Stimulated activated CD4-positive, alpha-beta T cell treated with anti-CD3 and anti-CD28 coated beads, Interleukin-1b, Interleukin-23, amount 100 ng/mL, for 4 hours (primary cell): Measurements from ENCODE around the gene BEST1.

Source experiments
- DNase-seq, 2 donors: peaks; one replicate each; pipeline ENCODE4 v3.0.0-alpha.2; 2020; ENCODE audit warnings: low read depth in 2 of 2

Gene BEST1

DNA sequence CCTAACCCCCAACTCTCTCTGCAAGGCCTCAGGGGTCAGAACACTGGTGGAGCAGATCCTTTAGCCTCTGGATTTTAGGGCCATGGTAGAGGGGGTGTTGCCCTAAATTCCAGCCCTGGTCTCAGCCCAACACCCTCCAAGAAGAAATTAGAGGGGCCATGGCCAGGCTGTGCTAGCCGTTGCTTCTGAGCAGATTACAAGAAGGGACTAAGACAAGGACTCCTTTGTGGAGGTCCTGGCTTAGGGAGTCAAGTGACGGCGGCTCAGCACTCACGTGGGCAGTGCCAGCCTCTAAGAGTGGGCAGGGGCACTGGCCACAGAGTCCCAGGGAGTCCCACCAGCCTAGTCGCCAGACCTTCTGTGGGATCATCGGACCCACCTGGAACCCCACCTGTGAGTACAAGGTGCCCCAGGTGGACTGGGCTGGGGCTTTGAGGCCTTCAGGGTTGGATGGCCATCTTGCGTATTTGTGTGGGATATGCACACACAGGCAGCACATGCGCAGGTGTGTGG lies at the start of gene BEST1:
Gene BEST1, plus strand, starts transcription at position 317 of the 513 bp plus-strand sequence. CDS start 1,456 bp downstream, outside the sequence.
- no peak for DNase-seq

DNA sequence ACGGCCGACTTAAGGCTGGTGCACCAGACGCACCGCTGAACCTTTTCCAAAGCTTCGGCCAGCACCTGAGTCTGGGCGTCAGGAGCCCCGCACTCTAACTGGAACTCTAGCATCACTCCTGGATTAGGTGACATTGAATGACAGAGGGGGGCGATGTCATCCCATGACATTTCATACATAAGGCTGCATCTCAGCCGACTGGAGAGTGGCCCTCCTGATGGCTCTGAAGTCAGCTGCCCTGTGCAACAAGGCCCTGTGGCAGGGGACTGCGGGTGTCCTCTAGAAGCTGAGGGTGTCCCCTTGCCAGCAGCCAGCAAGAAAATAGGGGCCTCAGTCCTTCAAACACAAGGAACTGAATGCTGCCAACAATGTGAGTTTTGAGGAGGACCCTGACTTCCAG lies 48.8 kb upstream of the BEST1 start:
- no peak for DNase-seq

DNA sequence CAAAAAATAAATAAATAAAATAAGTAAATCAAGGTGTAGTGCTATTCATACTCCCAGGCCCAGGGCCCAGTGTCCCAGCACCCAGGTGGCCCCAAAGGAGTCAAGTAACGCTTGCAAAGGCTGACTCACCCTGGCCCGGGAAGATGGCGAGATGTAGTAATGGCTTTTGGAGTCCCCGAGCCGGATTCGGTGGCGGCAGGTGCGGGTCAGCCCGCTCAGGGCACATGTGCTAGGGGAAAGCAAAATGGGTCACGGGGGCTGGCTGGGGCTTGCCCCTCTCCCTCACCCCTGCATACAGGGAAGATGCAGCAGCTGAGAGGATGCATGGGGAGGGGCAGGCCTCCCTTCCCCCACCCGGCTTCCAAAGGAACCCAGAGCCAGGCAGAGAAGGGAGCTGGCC lies 47.8 kb upstream of the BEST1 start:
- no peak for DNase-seq

DNA sequence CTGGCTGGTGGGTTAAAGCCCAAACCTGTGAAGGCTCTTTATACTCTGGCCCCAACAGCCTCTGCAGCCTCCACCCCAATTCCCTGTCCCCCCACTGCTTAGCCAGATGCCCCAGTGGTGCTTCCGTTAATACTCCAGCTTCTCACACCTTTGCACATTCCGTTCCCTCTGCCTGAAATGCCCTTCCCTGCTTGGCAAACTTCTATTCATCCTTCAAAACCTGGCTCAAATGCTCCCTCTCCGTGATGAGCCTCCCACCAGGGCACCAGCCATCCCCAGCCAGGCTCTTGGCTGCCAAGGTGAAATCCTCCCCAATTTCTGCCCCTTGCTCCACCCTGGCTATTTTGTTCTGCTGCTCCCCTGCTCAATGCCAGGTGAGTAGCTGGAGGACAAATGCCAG lies 46.3 kb upstream of the BEST1 start:
- no peak for DNase-seq

DNA sequence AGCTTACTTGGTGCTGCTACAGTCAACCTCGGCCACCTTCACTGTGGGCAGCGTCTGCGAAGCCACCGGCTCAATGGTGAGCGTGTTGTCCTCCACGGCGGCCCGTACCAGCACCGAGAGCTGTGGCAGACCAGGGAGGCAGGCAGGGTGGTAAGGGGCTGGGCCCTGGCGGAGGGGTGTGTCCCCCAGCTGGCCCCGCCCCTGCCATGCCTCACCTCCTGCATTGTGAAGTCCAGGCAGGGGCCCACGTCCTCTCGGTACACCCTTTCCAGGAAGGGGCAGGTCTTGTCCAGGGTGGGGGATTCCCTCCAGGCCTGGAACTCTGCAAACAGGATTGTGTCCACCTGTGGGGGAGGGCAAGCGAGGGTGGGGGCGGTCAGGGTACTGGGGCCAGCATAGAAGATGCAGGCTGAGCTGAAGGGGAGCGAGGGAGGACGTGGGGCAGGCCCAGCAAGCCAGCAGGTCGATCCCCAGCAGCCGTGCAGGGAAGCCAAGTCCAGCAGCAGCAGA lies 45.6 kb upstream of the BEST1 start:
- DNase-seq: no peak

DNA sequence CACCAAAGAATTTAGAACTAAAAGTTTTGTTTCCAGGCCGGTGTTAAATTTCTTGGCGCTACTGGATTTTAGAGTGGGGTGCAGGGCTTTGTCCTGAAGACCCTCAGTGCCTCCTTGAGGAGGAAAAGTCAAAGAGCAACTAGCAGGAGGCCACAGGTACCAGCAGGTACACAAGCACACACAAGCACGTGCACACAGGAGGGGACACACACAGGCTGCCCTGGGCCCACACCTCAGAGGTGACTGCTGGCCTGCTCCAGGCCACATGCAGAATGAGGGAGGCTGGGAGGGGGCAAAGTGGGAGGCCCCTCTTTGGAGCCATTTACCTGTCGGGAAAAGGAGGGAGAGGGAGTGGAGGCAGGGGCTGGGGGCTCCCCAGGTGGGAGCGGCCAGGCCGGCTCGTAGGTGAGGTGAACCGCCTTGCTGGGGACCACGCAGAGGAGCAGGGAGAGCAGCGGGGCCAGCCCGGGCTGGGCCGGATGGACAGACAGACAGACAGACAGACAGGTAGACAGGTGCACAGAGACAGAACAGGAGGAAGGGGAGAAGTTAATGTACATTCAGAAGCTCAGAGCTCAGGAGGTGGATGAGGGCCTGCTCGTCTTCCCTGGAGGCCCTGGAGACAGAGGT lies 45.0 kb upstream of the BEST1 start:
- no peak for DNase-seq

DNA sequence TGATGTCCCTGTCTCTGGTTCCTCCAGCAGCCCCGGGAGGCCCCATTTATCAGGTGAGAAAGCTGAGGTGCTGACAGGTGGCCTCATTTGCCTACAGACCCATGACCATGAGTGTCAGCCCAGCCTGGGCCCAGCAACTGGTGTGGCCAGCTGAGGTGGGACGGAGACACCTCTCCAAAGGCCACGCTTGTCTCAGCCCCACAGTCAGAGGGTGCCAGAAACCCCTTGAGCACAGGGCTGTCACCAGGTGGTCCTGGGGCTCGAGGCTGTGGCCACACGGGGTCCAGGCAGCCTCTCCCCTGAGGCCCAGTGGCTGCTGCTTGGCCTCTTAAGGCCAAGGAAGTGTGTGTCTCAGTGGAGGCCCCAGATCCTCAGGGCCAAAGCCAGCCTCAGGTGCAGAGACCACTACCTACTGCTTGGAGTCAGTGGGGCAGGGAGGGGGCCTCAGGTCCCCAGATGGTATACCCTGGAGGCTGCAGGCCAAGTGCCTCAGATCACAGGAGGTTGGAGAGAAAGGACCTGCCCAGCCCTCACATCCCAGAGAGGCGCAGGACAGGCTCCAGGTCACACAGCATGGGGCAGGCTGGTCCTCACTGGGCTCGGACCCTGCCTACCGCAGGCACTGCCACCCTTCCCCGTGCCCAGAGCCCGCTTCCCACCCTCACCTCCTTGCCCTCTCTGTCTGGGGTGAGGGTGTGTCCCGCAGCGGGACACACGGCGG lies 44.2 kb upstream of the BEST1 start:
- no peak for DNase-seq

DNA sequence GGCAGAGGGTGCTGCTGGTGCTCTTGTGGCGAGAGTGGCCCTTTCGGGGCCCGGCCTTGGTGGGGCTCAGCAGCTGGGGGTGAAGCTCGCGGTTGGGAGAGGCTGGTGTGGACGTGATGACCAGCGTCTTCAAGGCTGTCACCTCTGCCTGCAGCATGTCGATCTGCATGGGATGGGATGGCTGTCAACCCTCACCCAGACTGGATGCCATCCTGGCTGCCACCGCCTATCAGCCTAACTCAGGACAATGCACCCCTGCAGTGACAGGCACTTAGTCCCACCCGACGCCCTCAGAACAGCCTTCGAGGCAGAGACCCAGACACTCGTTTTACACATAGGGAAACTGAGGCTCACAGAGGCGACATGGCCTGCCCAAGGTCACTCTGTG lies 43.6 kb upstream of the BEST1 start:
- DNase-seq: no peak

DNA sequence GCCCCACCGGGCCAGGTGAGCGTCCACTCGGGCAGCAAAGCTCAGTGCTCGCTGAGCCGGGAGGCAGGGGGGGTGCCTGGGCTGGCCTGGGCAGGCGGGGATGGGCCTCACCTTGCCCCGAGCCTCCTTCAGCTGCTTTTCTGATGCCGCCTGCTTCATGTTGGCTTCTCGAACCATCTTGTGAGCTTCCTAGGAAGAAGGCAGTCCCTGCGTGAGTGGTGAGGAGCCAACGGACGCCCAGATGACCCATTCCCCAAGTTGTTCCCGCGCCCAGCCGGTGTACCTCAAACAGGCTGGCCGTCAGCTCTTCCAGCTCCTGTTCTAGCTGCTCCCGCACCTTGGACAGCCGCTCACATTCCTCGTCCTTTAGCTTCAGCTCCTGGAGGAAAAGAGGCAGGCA lies 42.9 kb upstream of the BEST1 start:
- DNase-seq: no peak

DNA sequence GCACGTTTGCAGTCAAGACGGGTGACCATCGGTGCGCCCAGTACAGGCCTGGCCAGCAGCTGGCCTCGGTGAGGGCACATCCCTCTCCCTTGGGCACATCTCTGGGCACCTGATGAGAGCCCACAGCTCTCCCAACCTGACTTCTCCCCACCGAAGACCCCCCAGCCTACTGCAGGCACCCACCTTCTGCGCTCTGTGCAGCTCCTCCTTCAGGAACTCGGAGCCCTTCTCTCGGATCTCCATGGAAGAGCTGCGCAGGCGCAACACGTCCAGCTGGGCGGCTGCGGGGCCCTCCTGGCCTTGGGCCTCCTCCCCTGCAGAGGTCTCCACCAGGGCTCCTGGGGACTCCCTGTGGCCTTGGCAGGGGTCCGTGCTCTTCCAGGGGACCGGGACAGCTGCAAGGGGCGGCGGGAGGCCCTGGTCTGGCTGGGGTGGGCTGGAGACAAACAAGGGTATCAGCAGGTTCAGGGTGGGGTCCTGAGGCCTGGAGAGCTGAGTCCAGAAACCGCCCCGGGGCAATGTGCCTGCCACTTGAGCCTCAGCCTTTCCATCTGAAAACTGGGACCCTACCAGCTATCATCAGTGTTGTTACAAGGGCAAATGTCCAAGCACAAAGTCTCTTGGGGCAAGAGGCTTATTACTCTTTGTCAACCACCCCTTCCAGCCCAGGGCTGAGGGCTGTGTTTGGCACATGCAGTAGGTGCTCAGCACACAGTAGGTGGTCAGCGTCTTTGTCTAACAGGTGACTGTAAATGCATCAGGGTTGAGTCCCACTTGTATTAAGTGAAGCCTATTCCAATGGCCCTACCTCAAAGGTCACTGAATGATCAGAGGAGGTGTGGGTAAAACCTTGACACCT lies 42.1 kb upstream of the BEST1 start:
- DNase-seq: no peak

DNA sequence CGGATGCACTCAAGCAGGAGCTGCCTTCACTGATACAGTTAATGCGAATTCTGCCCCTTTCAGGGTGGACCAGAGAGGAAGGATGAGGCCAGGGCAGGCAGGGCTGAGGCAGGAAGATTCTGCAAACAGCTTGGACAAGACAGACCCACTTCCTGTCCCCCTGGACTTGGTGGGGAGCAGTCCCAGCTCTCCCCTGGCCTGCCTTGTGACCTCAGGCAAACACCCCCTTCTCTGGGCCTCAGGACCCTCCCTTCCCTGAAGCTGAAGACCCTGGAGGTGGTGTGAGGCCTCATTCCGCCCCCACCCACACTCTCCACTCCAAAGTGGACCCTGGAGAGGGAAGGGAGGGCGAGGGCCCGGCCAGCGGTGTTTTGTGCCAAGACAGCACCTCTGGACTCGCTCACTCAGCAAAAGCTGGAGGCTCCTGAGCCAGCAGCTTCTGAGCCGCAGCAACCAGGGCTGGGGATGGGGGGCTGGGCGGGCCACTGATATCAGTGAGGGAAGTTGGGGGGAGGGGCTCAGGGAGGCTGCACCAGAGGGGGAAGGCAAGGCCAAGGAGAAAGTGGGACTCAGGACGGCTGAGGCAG lies 41.3 kb upstream of the BEST1 start:
- no peak for DNase-seq

DNA sequence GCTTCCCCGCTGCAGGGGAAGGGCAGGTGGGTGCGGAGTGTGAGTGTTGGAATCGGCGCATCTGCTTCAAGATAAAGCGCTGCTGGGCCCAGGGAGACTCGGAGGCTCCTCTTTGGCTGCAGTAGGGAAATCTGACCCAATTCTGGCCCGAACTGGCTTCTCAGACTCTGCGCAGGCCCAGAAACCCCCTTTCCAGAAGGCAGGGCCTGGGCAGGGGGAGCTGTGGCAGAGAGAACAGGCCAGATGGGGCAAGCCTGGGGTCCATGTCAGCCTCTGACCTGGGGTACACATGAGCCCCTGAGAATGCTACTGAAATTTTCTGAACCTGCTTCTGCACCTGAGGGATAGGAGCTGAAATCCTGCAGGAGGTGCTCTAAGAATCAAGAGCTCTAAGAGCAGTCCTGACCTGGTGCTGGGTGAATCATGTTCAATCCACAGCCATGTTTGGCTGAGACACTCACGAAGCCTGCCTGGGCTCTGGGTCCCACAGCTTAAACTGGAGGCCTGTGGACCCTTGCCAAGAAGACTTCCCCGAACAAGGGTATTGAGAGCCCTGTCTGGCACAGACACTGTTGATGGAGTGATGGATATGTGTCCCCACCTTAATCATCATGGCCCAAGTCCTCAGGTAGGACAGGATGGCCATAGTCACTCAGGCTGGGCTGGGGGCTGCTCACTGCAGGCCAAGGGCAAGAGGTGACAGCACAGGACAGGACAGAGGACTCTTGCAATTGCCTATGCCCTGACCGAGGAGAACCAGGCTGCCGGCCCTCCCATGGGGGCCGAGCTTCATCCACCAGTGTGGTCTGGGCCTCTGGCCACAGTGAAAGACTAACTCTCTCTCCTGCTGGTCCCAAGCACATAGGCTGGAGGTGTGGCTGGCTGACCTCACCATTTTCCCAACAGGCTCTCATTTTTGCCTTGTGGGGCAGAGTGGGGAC lies 39.7 kb upstream of the BEST1 start:
- no peak for DNase-seq

DNA sequence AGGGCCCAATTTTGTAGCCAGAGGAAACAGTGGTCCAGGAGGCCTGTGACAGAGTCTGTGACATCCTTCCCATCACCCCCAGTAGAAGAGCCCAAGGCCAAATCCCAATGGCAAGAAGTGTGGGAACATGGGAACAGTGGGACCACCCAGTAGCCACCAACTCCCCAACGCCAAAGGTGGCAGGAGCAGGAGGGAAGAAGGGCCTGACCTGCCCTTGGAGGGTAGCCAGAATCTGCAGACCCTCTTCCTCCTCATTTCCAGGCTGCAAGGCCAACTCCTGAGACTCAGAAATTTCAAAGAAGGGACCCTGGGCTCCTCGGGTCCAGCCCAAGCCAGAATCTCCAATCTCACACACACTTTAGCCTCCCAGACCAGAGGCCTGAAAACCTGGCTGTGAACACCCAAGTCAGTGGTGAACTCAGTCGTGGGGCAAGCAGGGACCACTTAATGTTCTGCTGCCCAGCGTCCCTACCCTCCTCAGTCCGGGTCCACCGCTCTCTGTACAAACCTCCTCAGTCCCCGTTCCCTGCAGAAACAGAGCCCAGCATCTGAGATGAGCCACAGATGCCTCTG lies 38.9 kb upstream of the BEST1 start:
- DNase-seq: no peak

DNA sequence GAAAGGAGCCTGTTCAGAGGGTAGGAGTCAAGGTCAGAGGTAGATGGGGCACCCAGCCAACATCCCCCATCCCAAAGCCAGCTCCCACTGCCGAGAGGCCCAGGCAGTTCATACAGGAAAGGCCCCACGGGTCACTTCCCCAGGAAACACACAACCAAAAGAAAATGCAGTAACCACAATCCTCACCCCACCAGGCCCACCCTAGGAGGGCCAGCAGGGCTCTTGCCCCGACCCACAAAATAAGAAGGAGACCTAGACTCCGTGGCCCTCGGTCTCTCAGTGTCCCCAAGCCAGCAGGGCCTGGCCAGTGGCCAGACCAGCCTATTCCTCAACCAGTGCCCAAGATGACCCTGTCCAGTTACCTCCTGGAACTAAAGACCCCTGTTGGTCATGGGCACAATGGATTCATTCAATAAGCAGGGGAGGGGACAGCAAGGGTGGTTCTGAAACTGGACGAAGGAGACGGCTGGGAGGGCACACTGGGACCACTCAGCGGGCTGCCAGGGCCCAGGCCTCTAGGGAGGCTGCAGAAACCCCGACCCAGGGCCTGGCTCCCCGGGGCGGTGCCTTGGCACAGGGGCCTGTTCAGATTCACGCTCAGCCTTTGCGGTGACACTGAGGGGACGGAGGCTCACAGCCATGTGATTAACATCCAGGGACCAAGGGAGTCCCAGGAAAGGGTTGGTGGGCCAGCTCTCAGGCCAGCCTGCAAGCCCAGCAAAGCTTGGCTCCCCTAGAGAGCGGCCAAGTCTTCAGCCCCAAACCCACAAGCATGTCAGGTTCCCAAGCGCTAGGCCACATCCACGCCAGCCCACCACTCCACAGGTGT lies 38.2 kb upstream of the BEST1 start:
- no peak for DNase-seq

DNA sequence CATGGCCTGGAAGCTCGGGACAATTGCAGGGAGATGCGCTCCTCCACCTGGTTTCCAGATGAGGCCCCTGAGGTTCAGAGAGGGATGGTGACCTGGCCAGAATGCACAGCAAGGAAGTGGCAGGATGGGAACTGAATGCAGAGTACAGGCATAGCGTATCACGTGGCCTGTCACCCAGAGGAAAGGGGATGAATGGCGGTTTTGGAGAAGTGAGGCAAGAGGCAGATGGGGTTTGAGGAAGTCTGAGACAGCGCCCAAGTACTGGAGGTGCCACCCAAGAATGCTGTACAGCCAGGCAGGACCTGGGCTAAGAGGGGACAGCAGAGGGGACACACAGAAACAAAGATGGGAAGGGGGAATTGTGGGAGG lies 37.6 kb upstream of the BEST1 start:
- no peak for DNase-seq

DNA sequence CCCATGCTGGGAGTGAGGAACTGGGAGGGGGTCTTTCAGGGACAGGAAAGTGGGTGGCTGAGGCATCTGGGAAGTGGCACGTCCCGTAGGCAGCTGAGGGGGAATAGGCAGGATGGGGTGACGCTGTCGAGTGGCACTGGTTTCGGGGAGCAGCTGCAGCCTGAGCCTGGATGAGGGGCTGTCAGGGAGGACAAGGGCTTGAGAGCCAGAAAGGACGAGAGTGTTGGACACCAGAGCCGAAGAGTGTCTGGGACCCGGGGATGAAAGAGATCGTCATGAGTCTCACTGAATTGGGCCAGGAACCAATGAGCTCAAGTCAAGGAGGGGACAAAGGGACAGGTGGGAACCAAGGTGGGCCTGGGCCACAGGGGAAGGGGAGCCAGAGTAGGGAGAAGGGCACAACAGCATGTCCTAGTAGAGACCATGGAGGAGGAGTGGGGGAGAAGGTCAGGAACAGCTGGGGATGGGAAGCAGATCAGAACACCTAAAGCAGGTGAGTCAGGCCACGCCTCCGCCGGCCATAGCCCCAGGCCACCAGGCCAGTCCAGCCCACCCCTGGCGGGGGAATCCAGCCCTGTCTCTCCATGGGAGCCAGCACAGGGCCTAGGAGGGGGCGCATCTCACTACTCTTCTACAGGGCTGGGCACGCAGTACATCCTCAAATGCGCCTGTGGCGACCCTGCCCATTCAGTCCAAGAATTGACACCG lies 37.0 kb upstream of the BEST1 start:
- no peak for DNase-seq

DNA sequence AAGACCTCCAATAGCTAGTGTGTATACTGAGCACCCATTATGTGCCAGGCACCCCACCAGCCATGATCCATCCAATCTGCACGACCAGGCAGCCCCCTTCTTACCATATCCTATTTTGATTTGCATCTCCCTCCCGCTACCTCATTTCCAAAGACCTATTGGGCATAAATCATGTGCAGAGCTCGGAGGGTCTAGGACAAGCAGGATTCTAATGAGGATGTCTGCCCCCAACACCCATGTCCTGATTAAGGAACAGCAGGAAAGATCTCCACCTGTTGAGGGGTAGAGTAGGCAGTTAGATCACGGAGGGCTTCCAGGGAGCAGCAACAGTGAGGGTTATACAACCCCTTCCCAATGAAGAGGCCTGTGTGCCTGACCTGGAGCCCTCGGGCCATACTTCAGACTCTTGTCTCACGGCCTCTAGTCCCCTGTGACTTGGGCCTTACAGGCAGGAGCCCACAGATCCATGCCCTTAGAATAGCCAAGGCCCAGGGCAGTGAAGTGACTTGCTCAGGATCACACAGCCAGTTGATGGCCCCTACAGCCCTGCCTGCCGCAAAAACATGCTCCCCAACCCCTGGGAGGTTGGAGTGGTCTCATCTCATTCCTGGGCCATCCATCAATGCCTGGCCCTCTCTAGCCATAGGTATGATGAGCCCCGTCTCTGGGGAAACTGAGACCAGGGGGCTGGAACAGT lies 36.3 kb upstream of the BEST1 start:
- DNase-seq: no peak

DNA sequence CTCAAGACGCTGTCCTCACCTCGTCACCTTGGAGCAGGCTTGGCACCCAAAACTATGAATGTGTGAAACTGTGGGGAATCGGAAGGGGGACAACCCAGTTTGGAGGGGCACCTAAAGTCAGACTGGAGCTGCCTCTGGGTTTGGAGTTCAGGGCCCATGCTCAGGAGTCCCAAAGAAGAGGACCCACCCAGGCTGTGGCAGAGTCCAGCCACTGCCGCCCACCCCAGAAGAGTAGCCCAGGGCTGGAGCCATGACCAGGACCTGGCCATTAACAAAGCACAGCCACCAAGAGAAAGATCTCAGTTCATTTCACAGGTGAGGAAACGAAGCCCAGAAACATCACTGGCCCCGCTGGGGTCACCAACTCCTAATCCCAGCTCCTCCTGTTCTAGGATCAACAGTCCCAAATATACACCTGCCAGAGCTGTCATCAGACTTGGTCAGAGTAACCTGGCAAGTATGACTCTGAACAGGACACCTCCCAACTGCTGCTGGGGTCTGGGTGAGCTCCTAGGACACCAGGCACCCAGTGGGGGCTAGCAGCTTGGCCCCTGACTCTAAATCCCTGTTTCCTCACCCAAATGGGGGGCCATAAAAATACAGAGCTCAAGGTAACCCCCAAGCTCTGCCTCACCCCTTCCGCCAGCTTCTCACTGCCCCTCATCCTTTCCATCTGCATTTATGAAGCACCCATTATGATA lies 35.5 kb upstream of the BEST1 start:
- no peak for DNase-seq
